Measurements from ENCODE around the gene LARGE1. TPM values are rescaled to one million over a fixed set of nuclear protein-coding genes. Genes with fewer than 3 reads are reported as not detected.

The LARGE1 gene
- total RNA-seq, 1 donor from 2014 or later: 81.2 TPM

DNA sequence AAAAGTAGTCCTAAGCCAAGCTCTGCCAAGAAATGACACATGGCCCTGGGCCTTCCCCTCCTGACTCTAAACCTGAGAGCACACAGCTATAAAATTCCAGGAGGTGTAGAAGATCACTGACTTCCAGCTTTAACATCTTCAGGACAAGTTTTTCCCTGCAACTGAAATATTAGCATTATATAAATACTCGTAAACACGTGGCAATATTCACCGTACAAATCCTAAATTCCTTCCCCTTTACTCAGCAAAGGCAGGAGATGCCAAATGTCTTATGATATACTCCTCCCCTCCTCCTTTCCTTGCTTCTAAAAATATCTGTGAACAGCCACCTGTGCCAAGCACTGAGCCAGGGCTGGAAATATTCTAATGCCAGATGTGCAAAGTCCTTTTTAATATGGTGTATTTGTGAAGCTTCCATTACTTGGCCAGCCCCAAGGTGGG, 194.0 kb downstream of the LARGE1 start:
- H3K9me3 Mint-ChIP-seq (ENCODE audit: unreplicated experiment): peaks cover 2% of the 10 kb centered on the region
- no peaks in the 10 kb centered on the region for H3K36me3 Mint-ChIP-seq (ENCODE audit: unreplicated experiment)
- no peak for DNase-seq
- H3K4me1 Mint-ChIP-seq (ENCODE audit: low read depth, unreplicated experiment): peaks cover 5% of the 10 kb centered on the region
- TF ChIP-seq, protein P1, sequence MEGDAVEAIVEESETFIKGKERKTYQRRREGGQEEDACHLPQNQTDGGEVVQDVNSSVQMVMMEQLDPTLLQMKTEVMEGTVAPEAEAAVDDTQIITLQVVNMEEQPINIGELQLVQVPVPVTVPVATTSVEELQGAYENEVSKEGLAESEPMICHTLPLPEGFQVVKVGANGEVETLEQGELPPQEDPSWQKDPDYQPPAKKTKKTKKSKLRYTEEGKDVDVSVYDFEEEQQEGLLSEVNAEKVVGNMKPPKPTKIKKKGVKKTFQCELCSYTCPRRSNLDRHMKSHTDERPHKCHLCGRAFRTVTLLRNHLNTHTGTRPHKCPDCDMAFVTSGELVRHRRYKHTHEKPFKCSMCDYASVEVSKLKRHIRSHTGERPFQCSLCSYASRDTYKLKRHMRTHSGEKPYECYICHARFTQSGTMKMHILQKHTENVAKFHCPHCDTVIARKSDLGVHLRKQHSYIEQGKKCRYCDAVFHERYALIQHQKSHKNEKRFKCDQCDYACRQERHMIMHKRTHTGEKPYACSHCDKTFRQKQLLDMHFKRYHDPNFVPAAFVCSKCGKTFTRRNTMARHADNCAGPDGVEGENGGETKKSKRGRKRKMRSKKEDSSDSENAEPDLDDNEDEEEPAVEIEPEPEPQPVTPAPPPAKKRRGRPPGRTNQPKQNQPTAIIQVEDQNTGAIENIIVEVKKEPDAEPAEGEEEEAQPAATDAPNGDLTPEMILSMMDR (IDR thresholded peaks at IDR 0.05; ENCODE audit: partially characterized antibody, unreplicated experiment): no peak
- peaks cover 1% of the 10 kb centered on the region for H3K27me3 Mint-ChIP-seq (ENCODE audit: unreplicated experiment)
- H3K4me3 Mint-ChIP-seq (ENCODE audit: unreplicated experiment): no peak overlapping the region
- no peak overlapping the region for H3K27ac Mint-ChIP-seq (ENCODE audit: unreplicated experiment)

DNA sequence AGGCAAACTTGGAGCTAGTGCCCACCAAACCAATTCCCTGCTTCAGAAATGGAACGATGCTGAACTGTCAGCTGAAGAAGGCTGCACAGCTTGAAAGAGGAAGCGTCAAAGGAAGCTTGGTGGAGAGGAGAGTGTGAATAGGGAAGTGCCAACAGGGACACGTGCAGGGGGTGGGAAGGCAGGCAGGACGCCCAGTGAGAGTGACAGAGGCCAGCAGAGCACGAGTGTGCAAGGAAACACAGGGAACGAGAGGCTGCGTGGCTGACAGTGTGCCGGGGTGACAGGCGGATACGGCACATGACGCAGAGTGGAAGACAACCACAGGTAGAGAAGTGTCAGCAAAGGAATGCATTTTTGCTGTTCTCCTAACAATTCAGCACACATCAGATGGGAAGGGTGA, 196.4 kb downstream of the LARGE1 start:
- peaks cover 1% of the 10 kb centered on the region for H3K27me3 Mint-ChIP-seq (ENCODE audit: unreplicated experiment)
- TF ChIP-seq, protein P1 (IDR thresholded peaks at IDR 0.05; ENCODE audit: partially characterized antibody, unreplicated experiment): no peak
- H3K27ac Mint-ChIP-seq (ENCODE audit: unreplicated experiment): no peak overlapping the region
- H3K4me3 Mint-ChIP-seq (ENCODE audit: unreplicated experiment): no peak overlapping the region
- no peaks in the 10 kb centered on the region for H3K9me3 Mint-ChIP-seq (ENCODE audit: unreplicated experiment)
- H3K36me3 Mint-ChIP-seq (ENCODE audit: unreplicated experiment): no peaks in the 10 kb centered on the region
- H3K4me1 Mint-ChIP-seq (ENCODE audit: low read depth, unreplicated experiment): peaks cover 5% of the 10 kb centered on the region
- no peak for DNase-seq

DNA sequence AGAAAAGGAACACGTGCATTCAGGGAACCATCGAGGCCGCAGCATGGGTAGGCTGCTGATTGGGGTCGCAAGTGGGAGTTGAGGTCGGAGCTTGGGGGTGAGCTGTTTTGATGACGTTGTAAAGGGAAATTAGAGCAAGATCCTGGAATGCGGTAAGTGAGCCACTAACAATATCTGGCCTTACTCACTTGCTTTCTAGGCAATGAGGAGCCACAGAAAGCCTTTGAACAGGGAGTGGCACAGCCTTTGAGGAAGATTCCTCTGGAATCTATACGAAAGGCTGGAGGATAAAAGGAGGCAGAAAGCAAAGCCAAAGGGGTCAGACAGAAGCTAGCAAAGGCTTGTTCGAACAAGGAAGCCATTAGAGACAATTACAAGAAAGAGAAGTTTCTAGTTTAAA, 197.5 kb downstream of the LARGE1 start:
- Mint-ChIP-seq H3K36me3 (ENCODE audit: unreplicated experiment) (no peaks in the 10 kb centered on the region), H3K27ac (ENCODE audit: unreplicated experiment) (no peak overlapping the region), H3K9me3 (ENCODE audit: unreplicated experiment) (peaks cover 4% of the 10 kb centered on the region), H3K4me3 (ENCODE audit: unreplicated experiment) (no peak overlapping the region), H3K4me1 (ENCODE audit: low read depth, unreplicated experiment) (peaks cover 5% of the 10 kb centered on the region), H3K27me3 (ENCODE audit: unreplicated experiment) (peaks cover 1% of the 10 kb centered on the region)
- no peak for DNase-seq
- TF ChIP-seq, protein P1 (IDR thresholded peaks at IDR 0.05; ENCODE audit: partially characterized antibody, unreplicated experiment): no peak

DNA sequence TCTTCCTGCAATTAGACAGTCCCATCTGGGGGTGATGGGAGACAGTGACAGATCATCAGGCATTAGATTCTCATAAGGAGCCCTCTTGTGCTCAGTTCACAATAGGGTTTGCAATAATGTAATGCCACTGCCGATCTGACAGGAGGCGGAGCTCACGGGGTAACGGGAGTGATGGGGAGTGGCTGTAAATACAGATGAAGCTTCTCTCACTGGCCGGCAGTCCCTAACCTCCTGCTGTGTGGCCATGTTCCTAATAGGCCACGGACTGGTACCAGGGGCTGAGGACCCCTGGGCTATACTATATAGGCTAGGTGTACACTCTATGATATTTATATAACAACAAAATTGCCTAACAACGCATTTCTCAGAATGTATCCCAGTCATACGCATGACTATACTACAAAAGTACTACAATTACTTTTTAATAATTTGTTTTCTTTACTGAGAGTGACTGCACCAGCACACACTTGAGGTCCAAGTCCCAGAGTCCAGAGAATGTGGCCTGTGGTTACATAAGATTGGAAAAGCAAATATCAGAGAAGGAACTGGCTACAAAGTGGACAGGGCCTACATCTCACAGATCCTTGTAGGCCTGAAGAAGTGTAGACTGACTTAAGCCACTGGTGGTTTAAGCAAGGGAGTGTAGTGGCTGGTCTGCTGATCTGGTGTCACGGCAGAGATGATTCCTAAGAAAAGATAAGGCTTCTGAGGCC, 200.0 kb downstream of the LARGE1 start:
- Mint-ChIP-seq H3K27ac (ENCODE audit: unreplicated experiment) (no peak overlapping the region), H3K36me3 (ENCODE audit: unreplicated experiment) (no peaks in the 10 kb centered on the region), H3K4me1 (ENCODE audit: low read depth, unreplicated experiment) (peaks cover 6% of the 10 kb centered on the region), H3K4me3 (ENCODE audit: unreplicated experiment) (no peak overlapping the region), H3K9me3 (ENCODE audit: unreplicated experiment) (peaks cover 8% of the 10 kb centered on the region), H3K27me3 (ENCODE audit: unreplicated experiment) (no peaks in the 10 kb centered on the region)
- TF ChIP-seq, protein P1 (IDR thresholded peaks at IDR 0.05; ENCODE audit: partially characterized antibody, unreplicated experiment): no peak
- no peak for DNase-seq

DNA sequence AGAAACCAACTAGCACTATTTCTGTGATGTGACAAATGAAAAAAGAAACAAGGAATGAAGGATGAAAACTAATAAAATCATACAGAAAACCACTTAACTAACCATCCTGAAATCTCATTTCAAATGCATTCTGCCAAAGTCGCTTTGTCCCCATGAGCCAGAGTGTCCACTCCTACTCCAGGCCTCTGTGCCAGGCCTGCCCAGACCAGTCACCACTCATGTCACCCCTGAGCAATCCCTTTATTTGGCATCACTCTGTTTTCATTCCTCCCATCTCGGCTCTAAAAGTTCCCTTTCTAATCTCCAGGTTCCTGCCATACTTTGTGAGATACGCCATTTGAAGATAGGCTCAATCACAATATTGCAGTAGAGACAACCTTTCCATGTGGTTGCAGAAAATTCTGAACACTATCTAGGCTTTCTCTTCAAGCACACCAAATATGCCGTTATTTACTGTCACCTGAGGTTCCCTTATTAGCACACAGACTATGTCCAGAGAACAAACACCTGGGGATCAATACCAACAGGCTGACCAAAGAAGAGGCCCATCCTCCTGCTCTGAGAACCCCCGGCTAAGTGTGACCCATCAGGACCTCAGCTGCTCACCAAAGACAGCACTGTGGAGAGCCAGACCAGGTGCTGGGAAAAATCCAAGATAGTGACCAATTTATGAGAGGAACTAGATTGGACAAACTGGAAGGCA, 202.4 kb downstream of the LARGE1 start:
- Mint-ChIP-seq H3K9me3 (ENCODE audit: unreplicated experiment) (peaks cover 10% of the 10 kb centered on the region), H3K27ac (ENCODE audit: unreplicated experiment) (no peak overlapping the region), H3K4me3 (ENCODE audit: unreplicated experiment) (no peak overlapping the region), H3K27me3 (ENCODE audit: unreplicated experiment) (no peaks in the 10 kb centered on the region), H3K4me1 (ENCODE audit: low read depth, unreplicated experiment) (peaks cover 7% of the 10 kb centered on the region), H3K36me3 (ENCODE audit: unreplicated experiment) (peaks cover 17% of the 10 kb centered on the region)
- TF ChIP-seq, protein P1 (IDR thresholded peaks at IDR 0.05; ENCODE audit: partially characterized antibody, unreplicated experiment): no peak
- DNase-seq: no peak

All from glutamatergic neuron (in vitro differentiated cells).